HepG2 (cell line): ENCODE data around the gene SERPINF2. TPM values are rescaled to one million over a fixed set of nuclear protein-coding genes. Genes with fewer than 3 reads are reported as not detected.
A peak's percentile ranks its signal among the peaks of the same experiment; 100 is the strongest.

Experiments used
- ASH2L ChIP-seq: fragments of 300-600, 200-600 bp; sonication (generic); IDR thresholded peaks from 2 replicates; pipeline ENCODE4 v1.7.0; 2017; ENCODE audit warnings: low read depth, mild to moderate bottlenecking, moderate library complexity, mixed read lengths, low read length; ENCODE audit not compliant: insufficient read length
- ATF2 ChIP-seq: sonication (generic); formaldehyde crosslinking; IDR thresholded peaks from 2 replicates; pipeline ENCODE4 v1.4.0; 2020; ENCODE audit warnings: missing genetic modification reagents
- DMAP1 ChIP-seq: IDR thresholded peaks from 2 replicates; pipeline ENCODE4 v1.6.1; 2016
- DPF2 ChIP-seq: sonication (generic); formaldehyde crosslinking; IDR thresholded peaks from 2 replicates; pipeline ENCODE4 v1.4.0; 2020; ENCODE audit warnings: mild to moderate bottlenecking, low read depth, missing genetic modification reagents, borderline replicate concordance
- GMEB2 ChIP-seq: IDR thresholded peaks from 2 replicates; pipeline ENCODE4 v1.6.1; 2016; ENCODE audit warnings: missing biosample characterization, missing genetic modification reagents, low read depth
- GTF2F1 ChIP-seq: fragments of 150-350 bp; IDR thresholded peaks from 2 replicates; pipeline ENCODE4 v1.6.1; 2014; ENCODE audit warnings: low read length
- GZF1 ChIP-seq: sonication (generic); formaldehyde crosslinking; IDR thresholded peaks from 2 replicates; pipeline ENCODE4 v1.5.1; 2020; ENCODE audit warnings: mild to moderate bottlenecking, missing genetic modification reagents
- HDAC1 ChIP-seq: sonication (generic); formaldehyde crosslinking; IDR thresholded peaks from 2 replicates; pipeline ENCODE4 v1.5.1; 2020; ENCODE audit warnings: mild to moderate bottlenecking, missing genetic modification reagents
- HDAC2 ChIP-seq: sonication (generic); formaldehyde crosslinking; IDR thresholded peaks from 2 replicates; pipeline ENCODE4 v1.4.0; 2020; ENCODE audit warnings: missing genetic modification reagents
- KAT8 ChIP-seq: IDR thresholded peaks from 2 replicates; pipeline ENCODE4 v1.6.1; 2016; ENCODE audit warnings: missing genetic modification reagents, missing compliant biosample characterization
- MTA1 ChIP-seq: sonication (generic); formaldehyde crosslinking; IDR thresholded peaks from 2 replicates; pipeline ENCODE4 v1.4.0; 2020; ENCODE audit warnings: missing genetic modification reagents, mild to moderate bottlenecking, borderline replicate concordance
- MTA3 ChIP-seq: sonication (generic); formaldehyde crosslinking; IDR thresholded peaks from 2 replicates; pipeline ENCODE4 v1.4.0; 2020; ENCODE audit warnings: missing genetic modification reagents
- MTF1 ChIP-seq: sonication (generic); formaldehyde crosslinking; IDR thresholded peaks from 2 replicates; pipeline ENCODE4 v1.5.0; 2020; ENCODE audit warnings: missing genetic modification reagents
- MXD1 ChIP-seq: sonication (generic); formaldehyde crosslinking; IDR thresholded peaks from 2 replicates; pipeline ENCODE4 v1.4.0; 2020; ENCODE audit warnings: mild to moderate bottlenecking, missing genetic modification reagents
- NFATC3 ChIP-seq: sonication (generic); formaldehyde crosslinking; IDR thresholded peaks from 2 replicates; pipeline ENCODE4 v1.5.1; 2020; ENCODE audit warnings: mild to moderate bottlenecking, missing genetic modification reagents
- NKX3-1 ChIP-seq: sonication (generic); formaldehyde crosslinking; IDR thresholded peaks from 2 replicates; pipeline ENCODE4 v1.5.0; 2020; ENCODE audit warnings: missing genetic modification reagents
- PPARG ChIP-seq: conservative IDR thresholded peaks from 2 replicates; pipeline ENCODE4 v1.6.1; 2016; ENCODE audit warnings: missing biosample characterization, missing genetic modification reagents
- SMAD9 ChIP-seq: sonication (generic); formaldehyde crosslinking; IDR thresholded peaks from 2 replicates; pipeline ENCODE4 v1.5.1; 2020; ENCODE audit warnings: mild to moderate bottlenecking, missing genetic modification reagents
- SMARCE1 ChIP-seq: fragments of 450-650 bp; IDR thresholded peaks from 2 replicates; pipeline ENCODE4 v1.6.1; 2017; ENCODE audit warnings: borderline replicate concordance
- SP2 ChIP-seq: sonication (generic); formaldehyde crosslinking; IDR thresholded peaks from 2 replicates; pipeline ENCODE4 v1.5.1; 2020; ENCODE audit warnings: mild to moderate bottlenecking, missing genetic modification reagents
- SUZ12 ChIP-seq: fragments of 150-350 bp; IDR thresholded peaks from 2 replicates; pipeline ENCODE4 v1.6.1; 2014; ENCODE audit warnings: low read depth, low read length
- TCF7L2 ChIP-seq: IDR thresholded peaks from 2 replicates; pipeline ENCODE4 v1.6.1; 2011; ENCODE audit warnings: mild to moderate bottlenecking, low read depth, low read length, moderate library complexity
- ZMYM4 ChIP-seq: sonication (generic); formaldehyde crosslinking; IDR thresholded peaks from 2 replicates; pipeline ENCODE4 v1.8.1; 2023; ENCODE audit warnings: mild to moderate bottlenecking, missing genetic modification reagents
- ZNF350 ChIP-seq: sonication (generic); formaldehyde crosslinking; IDR thresholded peaks from 2 replicates; pipeline ENCODE4 v1.4.0; 2020; ENCODE audit warnings: mild to moderate bottlenecking, low read depth, missing genetic modification reagents, borderline replicate concordance
- ZNF510 ChIP-seq: sonication (generic); formaldehyde crosslinking; IDR thresholded peaks from 2 replicates; pipeline ENCODE4 v1.4.0; 2020; ENCODE audit warnings: low read depth, mild to moderate bottlenecking, missing genetic modification reagents
- ZNF552 ChIP-seq: sonication (generic); formaldehyde crosslinking; IDR thresholded peaks from 2 replicates; pipeline ENCODE4 v1.9.0; 2022; ENCODE audit warnings: missing genetic modification reagents, mild to moderate bottlenecking, borderline replicate concordance
- ZNF598 ChIP-seq: sonication (generic); formaldehyde crosslinking; IDR thresholded peaks from 2 replicates; pipeline ENCODE4 v1.5.1; 2020; ENCODE audit warnings: mild to moderate bottlenecking, missing genetic modification reagents, borderline replicate concordance
- polyA plus RNA-seq, 8 experiments: library from polyadenylated mRNA; depleted of rRNA in 3 of 8; stranded (reverse) in 7 of 8; unstranded in 1 of 8; fragments of >200 nt; fragmentation: Illumina TruSeq in 4 of 8; extraction: Trizol in 4 of 8; gene quantifications; 2 replicates each; pipeline versions ENCODE4 v1.2.1 to v1.2.3, GENCODE V29; 2011 to 2016; ENCODE audit warnings: low read depth in 4 of 8, missing spikeins in 1 of 8, mixed read lengths in 1 of 8; ENCODE audit not compliant: insufficient read depth in 1 of 8
- total RNA-seq, 5 experiments: library from RNA; depleted of rRNA; stranded (reverse); fragments of >200 nt; fragmentation: Illumina TruSeq; extraction: Trizol; gene quantifications; 2 replicates each; pipeline ENCODE4 v1.2.3, GENCODE V29; 2016; ENCODE audit warnings: low read depth in 1 of 5

SERPINF2 gene
- total and polyA plus RNA-seq, 2 of the 13 experiments (the other 11 are each of a cell fraction or from before 2014, with no cell fraction given), result 309 to 548 TPM

- no peak for TF ChIP-seq ZNF510 (CRISPR knock-in tag)
- TF ChIP-seq MTA3 (CRISPR knock-in tag), result no peak
- TF ChIP-seq DMAP1 (CRISPR knock-in tag), result peak; percentile 83
- TF ChIP-seq SMARCE1, result no peak
- peak; percentile 57 for TF ChIP-seq HDAC2
- no peak for TF ChIP-seq GZF1 (CRISPR knock-in tag)
- no peak for TF ChIP-seq NKX3-1
- TF ChIP-seq GMEB2, result no peak
- no peak for TF ChIP-seq MTA1
- no peak for TF ChIP-seq NFATC3 (CRISPR knock-in tag)
- TF ChIP-seq ZNF350 (CRISPR knock-in tag), result no peak; the same call in 1 of the 2 replicates
- no peak for TF ChIP-seq TCF7L2
- TF ChIP-seq ZNF598 (CRISPR knock-in tag), result 0 out of 2 replicates have a peak, but pooled peaks have one; percentile 58
- no peak for TF ChIP-seq GTF2F1
- TF ChIP-seq PPARG, result no peak
- no peak for TF ChIP-seq DPF2
- TF ChIP-seq SUZ12, result no peak
- TF ChIP-seq ZMYM4, result 0 out of 2 replicates have a peak, but pooled peaks have one; percentile 38
- TF ChIP-seq HDAC1 (CRISPR knock-in tag), result peak; percentile 61
- no peak for TF ChIP-seq ASH2L
- TF ChIP-seq MTF1 (CRISPR knock-in tag), result no peak
- no peak; the same call in 1 of the 2 replicates for TF ChIP-seq ZNF552 (CRISPR knock-in tag)
- no peak for TF ChIP-seq SP2 (CRISPR knock-in tag)
- 0 out of 2 replicates have a peak, but pooled peaks have one; percentile 4 for TF ChIP-seq KAT8
- peak; percentile 93; the same call in 1 of the 2 replicates for TF ChIP-seq MXD1
- no peak for TF ChIP-seq ATF2 (CRISPR knock-in tag)
- TF ChIP-seq SMAD9 (CRISPR knock-in tag), result no peak
Observed at GRCh38 chr17:1724869-1725641, 17.6 kb upstream of the SERPINF2 start (continued).
